ENCODE data around the gene TSPAN7. TPM values are rescaled to one million over a fixed set of nuclear protein-coding genes. Genes with fewer than 3 reads are reported as not detected.

TSPAN7 gene
- polyA plus RNA-seq, 4 donors: 52.6 to 76.6 (median 61.0) TPM

DNA sequence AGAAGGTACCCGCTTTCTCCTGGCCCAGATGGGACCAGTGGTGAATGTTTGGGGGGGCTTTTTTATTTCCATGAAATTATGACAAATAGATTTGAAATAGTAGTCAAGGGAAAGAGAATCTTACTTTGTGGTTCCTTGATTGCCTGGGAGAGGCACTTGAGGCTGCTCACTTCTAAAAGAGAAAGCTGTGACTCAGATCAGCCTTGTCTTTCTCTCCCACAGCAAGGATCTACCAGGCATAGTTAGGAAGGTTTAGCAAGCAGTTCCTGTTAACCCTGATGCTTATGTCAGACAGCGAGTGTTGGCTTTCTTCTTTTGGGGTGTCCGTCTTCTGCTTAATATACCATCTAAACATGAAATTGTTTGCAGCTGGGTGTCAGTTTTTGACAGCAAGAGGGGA, 114.5 kb downstream of the TSPAN7 start:
- DNase-seq (ENCODE audit: low read depth in 4 of 4, low spot score in 3 of 4): no peak

DNA sequence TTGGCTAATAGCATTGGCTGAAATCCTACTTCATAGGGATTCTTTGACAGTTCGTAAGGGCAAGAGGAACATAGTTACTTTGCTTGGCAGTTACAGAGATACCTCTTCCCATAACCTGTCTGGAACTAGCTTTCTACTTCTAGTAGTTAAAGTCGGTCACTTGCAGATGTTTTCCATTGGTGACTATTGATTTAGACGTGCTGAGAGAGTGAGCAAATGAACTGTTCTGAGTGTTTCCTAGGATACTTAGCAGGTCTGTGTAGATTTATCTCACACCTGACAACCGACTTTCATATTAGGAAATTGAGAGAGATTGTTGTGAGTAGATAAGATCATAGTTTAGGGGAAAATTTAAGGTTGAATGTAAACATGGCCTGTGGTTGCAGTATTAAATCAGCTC, 116.8 kb downstream of the TSPAN7 start:
- no peak for DNase-seq (ENCODE audit: low read depth in 4 of 4, low spot score in 3 of 4)

DNA sequence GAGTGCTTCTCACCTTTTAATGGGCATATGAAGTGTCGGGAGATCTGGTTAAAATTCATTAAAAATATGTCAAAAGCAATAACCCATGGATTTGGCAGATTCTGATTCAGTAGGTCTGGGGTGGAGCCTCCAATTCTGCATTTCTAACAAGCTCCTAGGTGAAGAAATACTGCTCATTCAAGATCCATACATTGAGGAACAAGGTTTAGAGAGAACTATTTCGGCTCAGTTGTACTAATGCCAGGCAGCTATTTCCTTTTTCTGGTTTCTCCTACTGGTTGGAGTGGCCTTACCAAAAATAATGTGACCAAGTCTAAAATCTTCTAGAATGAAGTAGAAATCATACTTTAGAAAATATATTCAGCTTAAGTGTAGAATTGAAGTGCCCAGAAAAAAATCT, 117.5 kb downstream of the TSPAN7 start:
- no peak for DNase-seq (ENCODE audit: low read depth in 4 of 4, low spot score in 3 of 4)

GRCh38 chrX:38679695-38680094, 118.4 kb downstream of the TSPAN7 start:
- no peak for DNase-seq (ENCODE audit: low read depth in 4 of 4, low spot score in 3 of 4)

DNA sequence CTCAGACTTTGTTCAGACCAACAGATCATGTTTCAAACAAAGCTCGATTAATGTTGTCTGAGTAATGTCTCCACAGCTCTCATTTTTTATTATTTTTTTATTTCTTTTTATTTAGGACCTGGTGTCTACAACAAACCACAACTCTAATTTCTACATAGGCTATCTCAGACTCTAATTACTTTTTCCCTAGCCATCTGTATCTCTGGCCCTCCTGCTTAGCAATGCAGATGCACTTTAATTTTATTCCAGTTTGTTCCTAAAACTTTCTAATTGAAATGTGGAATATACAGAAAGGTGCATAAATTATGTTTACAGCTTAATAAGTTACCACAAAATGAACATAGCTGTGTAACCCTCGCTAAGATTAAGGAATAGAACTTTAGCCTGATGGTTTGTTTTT, 120.8 kb downstream of the TSPAN7 start:
- DNase-seq (ENCODE audit: low read depth in 4 of 4, low spot score in 3 of 4): no peak

- DNase-seq (ENCODE audit: low read depth in 4 of 4, low spot score in 3 of 4): no peak
Measured at GRCh38 chrX:38692961-38693360, 131.6 kb downstream of the TSPAN7 start.

DNA sequence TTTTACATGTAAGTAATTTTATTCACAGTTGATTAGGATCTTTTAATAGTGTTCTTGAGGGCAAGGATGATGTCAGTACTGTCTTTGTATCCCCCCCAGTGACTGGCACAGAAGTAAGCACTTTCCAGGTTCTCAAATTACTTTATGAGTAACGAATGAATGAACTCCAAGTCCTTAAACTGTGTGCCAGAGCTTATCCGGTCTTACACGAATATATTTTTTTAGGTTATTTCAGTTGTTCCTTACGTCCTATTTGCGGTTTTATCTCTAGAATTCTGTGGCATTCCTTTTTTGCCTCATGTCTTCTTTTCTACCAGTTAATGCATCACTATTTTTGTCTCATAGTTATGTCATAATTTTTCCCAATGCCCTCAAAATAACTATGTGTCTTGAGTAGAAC, 133.1 kb downstream of the TSPAN7 start:
- no peak for DNase-seq (ENCODE audit: low read depth in 4 of 4, low spot score in 3 of 4)

DNA sequence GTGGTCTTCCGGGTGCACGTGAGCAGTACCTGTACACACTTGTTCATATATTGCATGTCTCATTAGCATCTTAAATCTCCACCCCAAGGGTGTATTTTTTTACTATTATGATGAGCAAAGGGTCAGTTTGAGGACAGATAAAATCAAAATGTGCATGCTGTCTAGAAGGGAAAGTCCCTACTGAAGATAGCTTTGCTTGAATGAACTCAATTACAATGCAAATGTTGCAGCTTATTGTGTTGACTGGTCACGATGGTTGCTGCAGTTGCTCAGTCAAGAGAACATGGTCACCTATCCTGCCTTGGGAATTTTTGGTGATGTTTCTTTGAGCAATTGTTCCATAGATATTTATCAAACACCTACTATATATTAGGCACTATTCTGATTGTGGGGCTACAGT, 136.1 kb downstream of the TSPAN7 start:
- no peak for DNase-seq (ENCODE audit: low read depth in 4 of 4, low spot score in 3 of 4)

DNA sequence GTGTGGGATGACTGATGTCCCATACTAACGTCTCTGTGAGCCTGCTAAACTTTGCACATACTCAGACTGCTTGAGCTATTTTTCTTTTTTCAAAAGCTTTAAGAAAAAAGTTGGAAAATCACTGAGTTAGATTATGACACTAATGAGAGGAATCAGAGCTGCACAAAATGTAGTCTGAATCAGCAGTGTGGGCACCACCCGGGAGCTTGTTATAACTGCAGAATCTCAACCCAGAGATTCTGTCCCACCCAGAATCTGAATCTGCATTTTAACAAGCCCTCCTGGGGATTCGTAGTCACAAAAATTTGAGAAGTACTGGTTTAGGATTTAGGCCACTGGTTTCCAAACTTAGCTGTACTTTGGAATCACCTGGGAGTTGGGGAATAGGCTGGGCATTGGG, 137.8 kb downstream of the TSPAN7 start:
- DNase-seq (ENCODE audit: low read depth in 4 of 4, low spot score in 3 of 4): no peak

DNA sequence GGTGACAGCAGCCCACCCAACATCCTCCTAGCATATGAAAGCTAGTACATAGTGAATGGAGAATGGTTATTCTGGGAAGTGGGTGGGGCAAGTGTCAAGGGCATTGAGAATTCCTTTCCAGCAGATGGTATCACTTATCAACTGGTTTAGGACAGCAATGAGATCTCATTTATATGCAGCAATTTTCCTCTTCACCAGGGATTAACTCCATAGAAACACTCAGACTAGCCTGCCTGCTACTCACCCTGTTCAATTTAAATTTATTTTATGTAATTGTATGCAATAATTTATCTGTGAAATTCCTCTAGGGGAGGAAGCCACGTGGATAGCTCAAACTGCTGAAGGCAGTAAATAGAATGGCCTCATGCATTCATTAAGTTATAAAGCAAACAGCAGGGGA, 138.4 kb downstream of the TSPAN7 start:
- DNase-seq (ENCODE audit: low read depth in 4 of 4, low spot score in 3 of 4): no peak

DNA sequence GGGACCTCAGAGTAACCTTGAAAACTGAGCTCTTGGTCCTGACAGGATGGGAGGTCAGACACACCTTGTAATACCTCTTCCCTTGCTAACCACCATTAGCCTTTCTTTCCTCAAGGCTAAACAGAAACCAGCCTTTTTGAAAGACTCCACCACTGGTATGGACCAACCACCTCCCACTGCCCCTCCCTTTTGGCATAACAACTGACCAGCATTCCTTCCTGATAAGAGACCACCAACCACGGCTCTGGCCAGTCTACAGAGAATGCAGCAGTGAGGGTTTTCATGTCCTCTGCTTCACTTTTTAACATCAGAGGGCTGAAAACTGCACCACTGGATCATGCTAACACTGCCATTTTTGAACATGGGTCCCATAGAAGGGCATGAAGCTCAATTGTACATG, 139.7 kb downstream of the TSPAN7 start:
- no peak for DNase-seq (ENCODE audit: low read depth in 4 of 4, low spot score in 3 of 4)

DNA sequence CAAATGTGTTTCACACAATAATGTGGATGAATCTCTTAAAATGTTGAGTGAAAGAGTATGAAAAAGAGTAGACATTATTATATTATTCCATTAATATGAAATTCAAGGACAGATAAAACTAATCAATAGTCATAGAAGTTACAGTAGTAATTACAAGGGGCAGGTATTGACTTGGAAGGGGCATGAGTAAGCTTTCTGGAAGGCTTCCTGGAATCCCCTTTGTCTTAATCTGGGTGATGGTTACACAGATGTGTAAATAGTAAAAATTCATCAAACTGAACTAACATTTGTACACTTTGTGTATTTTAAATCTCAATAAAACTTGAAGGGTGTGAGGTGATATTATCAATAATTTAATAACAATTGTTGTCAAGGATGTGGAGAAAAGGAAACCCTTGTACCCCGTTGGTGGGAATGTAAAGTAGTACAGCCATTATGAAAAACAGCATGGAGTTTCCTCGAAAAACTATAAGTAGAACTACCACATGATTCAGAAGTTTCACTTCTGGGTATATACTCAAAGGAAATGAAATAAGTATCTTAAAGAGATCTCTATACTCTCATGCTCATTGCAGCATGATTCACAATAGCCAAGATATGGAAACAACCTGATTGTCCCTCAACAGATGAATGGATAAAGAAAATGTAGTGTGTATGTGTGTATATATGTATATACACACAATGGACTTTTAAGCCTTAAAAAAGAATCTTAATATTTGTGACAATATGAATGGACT, 143.0 kb downstream of the TSPAN7 start:
- no peak for DNase-seq (ENCODE audit: low read depth in 4 of 4, low spot score in 3 of 4)

GRCh38 chrX:38717871-38718270, 156.5 kb downstream of the TSPAN7 start:
- DNase-seq (ENCODE audit: low read depth in 4 of 4, low spot score in 3 of 4): no peak

GRCh38 chrX:38718311-38718710, 157.0 kb downstream of the TSPAN7 start:
- DNase-seq (ENCODE audit: low read depth in 4 of 4, low spot score in 3 of 4): no peak

DNA sequence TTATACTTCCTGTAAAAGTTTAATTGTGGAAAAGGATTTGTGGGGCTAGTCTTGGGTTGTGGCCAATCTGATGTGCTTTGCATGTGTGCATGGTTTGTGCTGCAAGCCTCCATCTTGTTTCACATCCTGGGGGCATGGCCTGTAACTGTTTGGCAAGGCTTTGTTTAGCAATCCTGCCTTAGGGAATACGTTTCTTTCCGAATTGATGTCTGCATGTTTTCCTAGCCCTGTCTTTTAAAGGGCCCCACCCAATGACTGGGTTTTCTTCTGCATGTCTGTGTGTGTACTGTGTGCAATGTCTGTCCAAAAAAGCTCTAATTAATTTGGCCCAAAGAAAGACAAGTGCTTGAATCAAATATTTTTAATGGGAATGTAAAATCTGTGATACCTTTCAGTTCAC, 165.3 kb downstream of the TSPAN7 start:
- DNase-seq (ENCODE audit: low read depth in 4 of 4, low spot score in 3 of 4): no peak

- DNase-seq (ENCODE audit: low read depth in 4 of 4, low spot score in 3 of 4): no peak
Measured at GRCh38 chrX:38727668-38728067, 166.3 kb downstream of the TSPAN7 start.

DNA sequence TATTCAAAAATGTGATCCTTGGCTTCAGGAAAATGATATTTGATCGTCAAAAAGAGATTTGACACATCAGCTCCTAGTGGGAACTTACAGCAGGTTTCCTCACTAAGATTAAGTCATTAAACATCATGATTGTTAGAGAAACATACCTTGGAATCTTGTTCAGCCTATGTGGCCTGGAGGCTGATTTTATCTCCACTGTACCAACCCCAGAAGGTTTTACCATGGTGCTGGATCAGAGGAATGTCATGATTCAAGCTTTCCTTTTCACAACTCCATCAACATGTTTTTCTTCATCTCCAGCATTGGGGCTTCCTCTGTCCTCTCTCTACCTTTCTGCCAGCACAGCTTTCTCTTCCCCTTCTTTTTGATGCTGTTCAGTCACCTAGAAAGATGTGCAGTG, 171.5 kb downstream of the TSPAN7 start:
- DNase-seq (ENCODE audit: low read depth in 4 of 4, low spot score in 3 of 4): no peak

Other genes with a start within 250 kb of the TSPAN7 start
- gene RPGR, start 234.0 kb upstream of the TSPAN7 start, polyA plus RNA-seq (ENCODE audit: insufficient read length in 4 of 4): 10 to 100 TPM; 11.3 to 16.0 (median 14.1) TPM
- under 1 TPM in 1 of 4 donors, not detected in 3; 0.09 TPM for gene OTC, start 208.9 kb upstream of the TSPAN7 start, polyA plus RNA-seq (ENCODE audit: insufficient read length in 4 of 4)
- 10 to 100 TPM; 16.2 to 25.2 (median 20.7) TPM for gene MID1IP1, start 239.9 kb downstream of the TSPAN7 start, polyA plus RNA-seq (ENCODE audit: insufficient read length in 4 of 4)

Data from right renal pelvis (tissue), 4 donors.